NCI-H2029 (cell line): ENCODE measurements around the gene KDM4F.

Experiments
- DNase-seq: peaks from one replicate; lab custom pipeline; 2025; lab: John Stamatoyannopoulos, UW

KDM4F gene

DNA sequence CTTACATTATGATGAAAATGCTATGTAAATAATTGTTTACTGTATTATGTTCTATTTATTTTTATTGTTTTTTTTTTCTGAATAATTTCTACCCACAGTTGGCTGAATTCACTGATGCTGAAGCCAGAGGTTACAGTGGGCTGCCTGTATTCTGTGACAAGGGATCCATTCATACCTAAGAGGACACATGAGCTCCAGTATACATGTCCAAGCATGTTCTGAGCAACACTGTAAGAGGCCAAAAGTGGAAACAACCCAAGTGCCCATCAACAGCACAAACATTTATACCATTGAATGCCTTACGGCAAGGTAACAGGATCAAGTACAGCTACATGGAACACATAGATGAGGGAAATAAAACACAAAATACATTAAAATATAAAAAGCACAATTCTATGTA is 16.1 kb downstream of the KDM4F start:
- DNase-seq = no peak

GRCh38 chr11:95066716-95067038 is 17.5 kb downstream of the KDM4F start, which contains the start of gene SRSF8:
Gene SRSF8, plus strand, starts transcription at chr11:95066919. Its CDS starts 308 bp downstream, at chr11:95067227.
- no peak for DNase-seq

GRCh38 chr11:95067039-95067840 is 18.0 kb downstream of the KDM4F start:
- DNase-seq = peak; percentile 52

GRCh38 chr11:95067841-95068219 is 18.6 kb downstream of the KDM4F start:
- DNase-seq = no peak

GRCh38 chr11:95068549-95068948 is 19.3 kb downstream of the KDM4F start:
- DNase-seq = peak; percentile 90

DNA sequence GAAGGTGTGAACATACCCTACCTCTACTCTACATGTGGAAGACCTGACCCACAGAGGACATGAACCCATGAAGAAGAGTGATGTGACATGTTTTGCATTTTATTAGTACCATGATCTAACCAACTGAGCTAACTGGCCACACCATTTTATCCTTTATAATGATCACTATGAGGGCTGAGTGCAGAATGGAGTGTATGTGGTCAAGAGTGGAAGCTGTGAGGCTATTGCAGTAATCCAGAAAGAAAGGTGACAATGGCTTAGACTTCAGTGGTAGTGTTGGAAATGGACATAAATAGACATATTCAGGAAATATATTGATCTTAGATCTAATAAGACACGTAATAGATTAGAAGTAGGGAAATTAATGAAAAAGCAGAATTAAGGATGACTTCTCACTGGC is 21.2 kb downstream of the KDM4F start:
- DNase-seq = no peak

GRCh38 chr11:95072948-95073347 is 23.7 kb downstream of the KDM4F start:
- DNase-seq = no peak

- DNase-seq = peak; percentile 42
Measured at GRCh38 chr11:95074792-95075563, 25.8 kb downstream of the KDM4F start.

GRCh38 chr11:95076416-95076815 is 27.2 kb downstream of the KDM4F start:
- peak; percentile 14 for DNase-seq

GRCh38 chr11:95076981-95077380 is 27.8 kb downstream of the KDM4F start:
- no peak for DNase-seq

- no peak for DNase-seq
Measured at GRCh38 chr11:95078526-95078925, 29.3 kb downstream of the KDM4F start.

DNA sequence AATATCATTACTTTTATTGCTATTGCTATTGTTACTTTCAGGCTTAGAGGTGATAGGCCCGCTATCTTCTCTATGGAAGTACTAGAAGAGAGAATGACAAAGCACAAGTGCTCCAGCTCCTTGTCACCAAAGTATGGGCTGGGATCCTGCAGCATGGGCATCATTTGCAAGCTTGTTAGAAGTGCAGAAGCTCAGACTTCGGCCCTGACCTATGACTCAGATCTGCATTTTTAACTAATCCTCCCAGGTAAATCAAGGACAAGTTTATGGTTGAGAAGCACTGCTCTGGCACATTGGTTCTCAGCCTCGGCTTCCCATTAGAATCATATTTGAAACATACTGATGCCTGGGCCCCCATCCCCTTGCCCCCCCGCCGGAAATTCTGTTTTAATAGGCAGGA is 31.8 kb downstream of the KDM4F start:
- DNase-seq = no peak

GRCh38 chr11:95081412-95081811 is 32.2 kb downstream of the KDM4F start:
- no peak for DNase-seq

- DNase-seq = no peak
Measured at GRCh38 chr11:95082576-95083001, 33.4 kb downstream of the KDM4F start.

DNA sequence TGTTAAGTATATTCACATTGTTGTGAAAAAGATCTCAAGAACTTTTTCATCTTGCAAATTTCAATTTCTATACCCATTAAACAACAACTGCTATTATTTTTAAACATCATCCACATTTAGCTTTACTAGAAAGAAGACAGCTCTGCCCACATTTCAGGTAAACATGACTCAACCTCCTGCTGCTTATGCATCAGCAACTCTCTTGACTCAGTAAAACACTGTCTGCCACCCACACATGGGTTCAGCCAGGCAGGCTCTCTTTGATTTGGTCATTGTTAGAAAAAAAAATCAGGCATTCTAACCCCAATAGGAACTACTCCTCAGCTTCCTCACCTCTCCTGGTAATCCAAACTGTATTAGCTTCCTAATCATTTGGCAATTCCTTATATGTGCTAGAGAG is 35.3 kb downstream of the KDM4F start:
- no peak for DNase-seq

DNA sequence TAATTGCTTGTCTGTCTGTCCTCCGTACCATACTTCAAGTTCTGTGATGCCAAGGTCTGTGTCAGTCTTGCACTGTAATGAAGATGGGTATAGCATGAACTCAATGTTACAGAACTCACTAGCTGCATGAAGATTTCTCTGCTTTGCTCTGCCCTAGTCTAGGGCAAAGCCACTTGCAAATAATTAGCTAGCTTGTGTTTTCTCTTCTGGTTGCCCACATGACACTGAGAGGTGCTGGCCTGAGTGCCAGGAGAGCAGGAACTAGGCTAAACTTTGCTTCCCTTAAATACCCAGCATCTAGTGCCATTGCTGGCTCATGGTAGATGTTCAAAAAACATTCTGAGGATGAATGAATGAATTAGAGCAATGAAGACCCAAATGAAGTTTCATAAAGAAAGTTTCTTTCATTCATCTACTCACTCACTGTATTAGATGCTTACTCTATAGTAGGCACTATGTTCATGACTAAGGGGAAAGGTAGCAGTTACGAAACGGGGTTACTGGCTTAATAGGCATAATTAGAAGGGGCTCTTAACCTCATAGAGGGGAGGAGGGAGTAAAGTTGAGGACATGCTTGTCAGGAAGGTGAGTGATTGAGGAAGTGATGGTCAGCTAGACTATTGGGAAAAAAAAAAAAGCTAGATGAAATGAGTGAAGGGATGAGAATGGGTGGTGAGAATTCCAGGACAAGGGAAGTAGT is 36.0 kb downstream of the KDM4F start:
- DNase-seq = no peak

DNA sequence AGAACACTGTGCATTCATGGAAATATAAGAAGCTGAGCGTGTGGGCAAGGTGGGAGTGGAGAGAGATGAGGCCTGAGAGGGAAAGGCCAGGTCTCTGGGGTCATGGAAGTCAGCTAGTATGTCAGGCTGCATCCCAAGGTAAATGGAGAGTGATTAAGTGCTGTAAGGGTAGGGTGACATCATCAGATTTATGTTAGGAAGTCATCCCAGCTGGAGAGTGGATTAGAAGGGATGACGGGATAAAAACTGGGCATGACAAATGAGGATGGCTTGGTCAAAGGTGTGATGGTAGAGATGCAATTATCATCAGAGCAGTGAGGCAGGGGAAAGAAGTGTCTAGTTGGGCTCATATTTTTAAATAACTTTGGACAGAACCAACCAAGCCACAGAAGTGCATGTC is 36.9 kb downstream of the KDM4F start:
- no peak for DNase-seq

DNA sequence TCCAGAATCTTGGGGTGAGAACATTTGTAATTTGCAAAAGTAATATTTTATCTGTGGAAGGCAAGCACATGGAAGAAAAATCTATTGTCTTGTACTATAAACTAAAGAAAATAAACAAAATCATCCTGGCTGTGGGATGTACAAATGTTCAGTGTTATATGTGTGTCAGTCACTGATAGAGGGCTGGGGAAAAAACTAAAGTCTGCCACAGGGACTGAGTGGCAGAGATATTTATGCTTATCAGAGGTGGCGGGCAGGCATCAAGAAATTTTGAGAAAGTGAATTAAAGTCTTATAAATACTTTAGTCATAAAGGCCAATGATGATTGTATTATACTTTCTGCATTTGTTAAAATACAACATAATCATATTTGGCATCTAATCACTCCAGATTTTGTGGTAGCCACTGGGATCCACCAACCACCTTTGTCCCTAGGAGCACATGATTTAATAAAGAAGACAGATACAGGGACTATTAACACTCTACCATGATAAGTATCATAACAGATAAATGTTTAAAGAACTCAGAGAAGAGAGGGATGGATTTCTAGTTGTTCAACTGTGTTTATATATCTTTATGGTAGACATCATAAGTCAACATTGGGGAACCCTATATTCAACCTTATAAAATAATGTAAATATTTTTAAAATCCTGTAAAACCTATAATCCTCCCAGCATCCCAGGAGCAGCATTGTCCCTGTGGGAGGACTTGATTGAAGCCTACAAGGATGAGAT is 37.8 kb downstream of the KDM4F start:
- DNase-seq = no peak

DNA sequence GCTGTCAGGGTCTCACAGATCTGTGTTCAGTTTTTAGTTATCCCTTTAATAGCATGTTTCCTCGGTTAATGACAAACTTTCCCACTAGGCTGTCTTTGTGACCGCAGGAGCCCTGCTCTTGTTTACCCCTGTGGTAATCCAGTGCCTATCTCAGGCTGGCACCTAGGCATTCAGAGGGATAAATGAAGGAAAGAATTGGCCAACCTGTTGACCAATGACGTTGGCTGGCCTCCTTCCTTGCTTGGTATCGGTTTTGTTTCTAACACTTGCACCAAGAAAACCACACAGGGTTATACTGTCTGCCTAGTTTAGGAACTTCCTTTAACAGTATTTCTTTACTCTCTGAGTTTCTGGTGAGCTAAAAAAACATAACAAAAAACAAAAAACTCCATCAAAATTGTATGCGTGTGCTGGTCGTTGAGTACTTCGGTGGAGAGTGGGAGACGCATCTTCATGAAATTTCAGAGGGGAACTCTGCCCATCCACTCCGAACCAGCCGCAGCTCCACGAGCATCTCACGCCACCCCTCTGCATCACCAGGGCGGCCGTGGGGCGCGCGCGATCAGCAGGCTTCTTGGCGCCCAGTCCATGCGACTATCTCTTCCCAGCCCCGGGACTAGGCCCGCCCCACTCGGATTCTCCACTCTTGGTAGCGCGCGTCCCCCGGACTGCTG is 39.9 kb downstream of the KDM4F start:
- no peak for DNase-seq

GRCh38 chr11:95089620-95090542 is 40.7 kb downstream of the KDM4F start, which contains the start of gene ENDOD1:
Gene ENDOD1, plus strand, starts transcription at chr11:95089846. Its CDS starts 82 bp downstream, at chr11:95089928.
- DNase-seq = peak; percentile 40
